Measurements from ENCODE around the gene NFIL3.
"Not testable (repeated sequence)": the region's sequence is repeated elsewhere in the genome, so short reads cannot be mapped to it uniquely, and the experiment has no call there.

The NFIL3 gene

GRCh38 chr9:91382298-91382697 lies 41.3 kb downstream of the NFIL3 start:
- H3K4me1 ChIP-seq (ENCODE audit: control insufficient read depth in 5 of 5, insufficient read depth in 5 of 5, low read length in 5 of 5), result peaks cover 2 to 14% (median 6%) of the 10 kb centered on the region in 5 donors

DNA sequence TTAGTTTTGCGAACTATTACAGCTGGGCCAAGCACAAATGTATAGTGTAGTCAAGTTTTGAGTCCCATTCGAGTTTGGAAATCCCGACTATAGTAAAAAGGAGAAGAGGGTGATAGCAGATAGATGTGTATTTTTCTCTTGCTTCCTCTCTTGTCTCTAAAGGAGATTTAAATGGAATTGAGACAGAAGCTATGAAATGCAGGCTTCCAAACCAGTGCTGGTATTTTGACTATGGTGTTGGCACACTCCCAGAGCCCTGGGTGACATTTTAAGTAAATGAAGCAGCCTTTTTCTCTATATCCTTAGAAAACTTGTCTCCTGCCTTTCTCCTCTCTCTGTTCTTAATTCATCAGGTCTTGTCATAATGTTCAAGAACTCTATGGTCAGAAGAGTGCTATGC lies 44.2 kb downstream of the NFIL3 start:
- H3K4me3 ChIP-seq (ENCODE audit: low read depth in 1 of 5, low read length in 5 of 5), result no peak overlapping the region

More at GRCh38 chr9:91382298-91382697, 41.3 kb downstream of the NFIL3 start:
- Histone ChIP-seq H3K4me3 (ENCODE audit: low read depth in 1 of 5, low read length in 5 of 5) (no peak overlapping the region), H3K9ac (ENCODE audit: low read length in 5 of 5) (no peak overlapping the region), H3K27me3 (ENCODE audit: control insufficient read depth in 5 of 5, insufficient read depth in 4 of 5, low read length in 5 of 5) (no peaks in the 10 kb centered on the region), H3K9me3 (ENCODE audit: control insufficient read depth in 5 of 5, low read length in 5 of 5) (no peaks in the 10 kb centered on the region), H3K36me3 (ENCODE audit: control insufficient read depth in 5 of 5, insufficient read depth in 5 of 5, low read length in 5 of 5) (no peaks in the 10 kb centered on the region), H3K27ac (ENCODE audit: low read depth, low read length) (no peak overlapping the region)

DNA sequence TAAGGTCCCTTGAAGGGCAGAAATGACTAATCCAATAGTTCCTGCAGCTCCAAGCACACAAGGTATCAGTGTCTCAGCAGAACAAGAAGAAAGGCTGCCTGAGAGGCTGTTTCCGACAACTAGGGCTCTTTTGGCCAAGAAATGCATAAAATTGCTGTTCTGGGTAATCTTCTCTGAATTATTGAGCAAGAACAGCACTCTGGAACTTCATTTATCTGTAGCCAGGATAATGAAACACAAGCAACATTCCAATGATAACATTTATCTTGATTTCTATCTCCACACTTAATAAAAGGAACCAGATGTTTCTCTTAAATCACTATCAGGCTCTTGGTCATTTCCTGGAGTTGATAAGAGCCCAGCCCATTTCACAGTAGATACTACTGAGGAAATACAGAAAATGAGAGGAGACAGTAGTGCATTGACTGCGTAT lies 44.9 kb downstream of the NFIL3 start:
- peak overlapping the region in 1 of 5 donors; percentile 3 for H3K9ac ChIP-seq (ENCODE audit: low read length in 5 of 5)
- H3K27me3 ChIP-seq (ENCODE audit: control insufficient read depth in 5 of 5, insufficient read depth in 4 of 5, low read length in 5 of 5), result no peaks in the 10 kb centered on the region
- H3K27ac ChIP-seq (ENCODE audit: low read depth, low read length), result peak overlapping the region; percentile 12
- H3K36me3 ChIP-seq (ENCODE audit: control insufficient read depth in 5 of 5, insufficient read depth in 5 of 5, low read length in 5 of 5), result no peaks in the 10 kb centered on the region
- peaks cover 2 to 16% (median 12%) of the 10 kb centered on the region in 5 donors for H3K4me1 ChIP-seq (ENCODE audit: control insufficient read depth in 5 of 5, insufficient read depth in 5 of 5, low read length in 5 of 5)
- no peaks in the 10 kb centered on the region for H3K9me3 ChIP-seq (ENCODE audit: control insufficient read depth in 5 of 5, low read length in 5 of 5)
- no peak overlapping the region for H3K4me3 ChIP-seq (ENCODE audit: low read depth in 1 of 5, low read length in 5 of 5)

More for the DNA sequence above, 44.2 kb downstream of the NFIL3 start:
- Histone ChIP-seq H3K27me3 (ENCODE audit: control insufficient read depth in 5 of 5, insufficient read depth in 4 of 5, low read length in 5 of 5) (no peaks in the 10 kb centered on the region), H3K9me3 (ENCODE audit: control insufficient read depth in 5 of 5, low read length in 5 of 5) (no peaks in the 10 kb centered on the region), H3K36me3 (ENCODE audit: control insufficient read depth in 5 of 5, insufficient read depth in 5 of 5, low read length in 5 of 5) (no peaks in the 10 kb centered on the region), H3K9ac (ENCODE audit: low read length in 5 of 5) (peak overlapping the region in 1 of 5 donors; percentile 24), H3K27ac (ENCODE audit: low read depth, low read length) (peak overlapping the region; percentile 12), H3K4me1 (ENCODE audit: control insufficient read depth in 5 of 5, insufficient read depth in 5 of 5, low read length in 5 of 5) (peaks cover 2 to 16% (median 12%) of the 10 kb centered on the region in 5 donors)

GRCh38 chr9:91378054-91378453 lies 45.6 kb downstream of the NFIL3 start:
- H3K27me3 ChIP-seq (ENCODE audit: control insufficient read depth in 5 of 5, insufficient read depth in 4 of 5, low read length in 5 of 5); H3K36me3 ChIP-seq (ENCODE audit: control insufficient read depth in 5 of 5, insufficient read depth in 5 of 5, low read length in 5 of 5); H3K4me3 ChIP-seq (ENCODE audit: low read depth in 1 of 5, low read length in 5 of 5); H3K9ac ChIP-seq (ENCODE audit: low read length in 5 of 5); H3K9me3 ChIP-seq (ENCODE audit: control insufficient read depth in 5 of 5, low read length in 5 of 5): not testable (repeated sequence)
- Histone ChIP-seq H3K27ac (ENCODE audit: low read depth, low read length) (peak overlapping the region; percentile 12), H3K4me1 (ENCODE audit: control insufficient read depth in 5 of 5, insufficient read depth in 5 of 5, low read length in 5 of 5) (peaks cover 2 to 16% (median 12%) of the 10 kb centered on the region in 5 donors)

DNA sequence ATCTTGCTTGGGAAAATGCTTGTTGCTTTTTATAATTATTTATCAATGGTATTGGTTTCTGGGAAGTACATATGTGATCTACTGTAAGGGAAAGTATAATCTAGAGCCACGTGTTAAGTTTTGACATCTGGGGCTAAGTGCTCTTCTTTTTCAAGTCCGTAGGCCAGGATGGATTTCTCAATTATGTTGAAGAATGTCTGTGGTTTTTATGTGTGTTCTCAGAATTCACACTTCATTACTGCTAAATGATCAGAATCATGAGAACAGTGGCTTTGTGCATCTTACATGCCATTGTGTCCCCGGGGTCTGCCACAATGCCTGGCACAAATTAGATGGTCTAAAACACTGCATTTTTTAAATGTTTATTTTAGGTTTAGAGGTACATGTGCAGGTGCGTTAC lies 47.4 kb downstream of the NFIL3 start:
- H3K36me3 ChIP-seq (ENCODE audit: control insufficient read depth in 5 of 5, insufficient read depth in 5 of 5, low read length in 5 of 5), result no peaks in the 10 kb centered on the region
- H3K27ac ChIP-seq (ENCODE audit: low read depth, low read length), result no peak overlapping the region
- no peaks in the 10 kb centered on the region for H3K27me3 ChIP-seq (ENCODE audit: control insufficient read depth in 5 of 5, insufficient read depth in 4 of 5, low read length in 5 of 5)
- H3K4me3 ChIP-seq (ENCODE audit: low read depth in 1 of 5, low read length in 5 of 5), result no peak overlapping the region
- H3K9ac ChIP-seq (ENCODE audit: low read length in 5 of 5), result no peak overlapping the region
- H3K4me1 ChIP-seq (ENCODE audit: control insufficient read depth in 5 of 5, insufficient read depth in 5 of 5, low read length in 5 of 5), result peaks cover 2 to 16% (median 12%) of the 10 kb centered on the region in 5 donors
- H3K9me3 ChIP-seq (ENCODE audit: control insufficient read depth in 5 of 5, low read length in 5 of 5), result no peaks in the 10 kb centered on the region

DNA sequence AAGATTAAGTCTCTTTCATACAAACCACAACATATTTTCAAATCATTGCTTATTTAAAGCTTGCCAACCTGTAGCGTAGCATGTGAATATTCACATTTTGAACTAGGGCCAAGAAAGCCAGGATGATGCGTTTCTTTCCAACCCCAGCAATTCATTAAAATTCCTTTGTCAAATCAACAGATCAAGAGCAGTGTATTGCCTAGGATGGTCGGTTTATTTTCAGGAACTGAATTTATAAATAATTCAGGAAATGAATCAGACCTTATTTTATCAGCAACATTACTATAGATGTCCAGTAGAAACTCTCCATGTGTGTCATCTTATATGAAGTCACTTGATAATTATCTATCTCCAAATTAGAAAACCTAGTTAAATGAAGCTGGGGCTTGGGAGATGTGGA lies 48.7 kb downstream of the NFIL3 start:
- no peak overlapping the region for H3K4me3 ChIP-seq (ENCODE audit: low read depth in 1 of 5, low read length in 5 of 5)
- no peaks in the 10 kb centered on the region for H3K36me3 ChIP-seq (ENCODE audit: control insufficient read depth in 5 of 5, insufficient read depth in 5 of 5, low read length in 5 of 5)
- H3K27ac ChIP-seq (ENCODE audit: low read depth, low read length), result no peak overlapping the region
- no peak overlapping the region for H3K9ac ChIP-seq (ENCODE audit: low read length in 5 of 5)
- no peaks in the 10 kb centered on the region for H3K27me3 ChIP-seq (ENCODE audit: control insufficient read depth in 5 of 5, insufficient read depth in 4 of 5, low read length in 5 of 5)
- H3K9me3 ChIP-seq (ENCODE audit: control insufficient read depth in 5 of 5, low read length in 5 of 5), result no peaks in the 10 kb centered on the region
- peaks cover 2 to 16% (median 12%) of the 10 kb centered on the region in 5 donors for H3K4me1 ChIP-seq (ENCODE audit: control insufficient read depth in 5 of 5, insufficient read depth in 5 of 5, low read length in 5 of 5)

GRCh38 chr9:91371894-91372293 lies 51.7 kb downstream of the NFIL3 start:
- Histone ChIP-seq H3K9me3 (ENCODE audit: control insufficient read depth in 5 of 5, low read length in 5 of 5) (no peaks in the 10 kb centered on the region), H3K4me3 (ENCODE audit: low read depth in 1 of 5, low read length in 5 of 5) (no peak overlapping the region), H3K4me1 (ENCODE audit: control insufficient read depth in 5 of 5, insufficient read depth in 5 of 5, low read length in 5 of 5) (peaks cover 0 to 7% (median 2%) of the 10 kb centered on the region in 5 donors), H3K27ac (ENCODE audit: low read depth, low read length) (no peak overlapping the region), H3K36me3 (ENCODE audit: control insufficient read depth in 5 of 5, insufficient read depth in 5 of 5, low read length in 5 of 5) (no peaks in the 10 kb centered on the region), H3K9ac (ENCODE audit: low read length in 5 of 5) (no peak overlapping the region), H3K27me3 (ENCODE audit: control insufficient read depth in 5 of 5, insufficient read depth in 4 of 5, low read length in 5 of 5) (no peaks in the 10 kb centered on the region)

DNA sequence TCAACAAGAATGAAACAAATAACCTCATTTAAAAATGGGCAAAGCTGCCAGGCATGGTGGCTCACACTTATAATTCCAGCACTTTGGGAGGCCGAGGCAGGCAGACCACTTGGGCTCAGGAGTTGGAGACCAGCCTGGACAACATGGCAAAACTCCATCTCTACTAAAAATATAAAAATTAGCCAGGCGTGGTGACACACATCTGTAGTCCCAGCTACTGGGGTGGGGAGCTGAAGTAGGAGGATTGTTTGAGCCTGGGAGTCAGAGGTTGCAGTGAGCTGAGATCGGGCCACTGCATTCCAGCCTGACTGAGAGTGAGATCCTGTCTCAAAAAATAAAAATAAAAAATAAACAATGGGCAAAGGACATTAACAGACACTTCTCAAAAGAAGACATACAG lies 53.6 kb downstream of the NFIL3 start:
- not testable (repeated sequence) for H3K27ac ChIP-seq (ENCODE audit: low read depth, low read length); H3K4me3 ChIP-seq (ENCODE audit: low read depth in 1 of 5, low read length in 5 of 5); H3K9ac ChIP-seq (ENCODE audit: low read length in 5 of 5); H3K9me3 ChIP-seq (ENCODE audit: control insufficient read depth in 5 of 5, low read length in 5 of 5); H3K36me3 ChIP-seq (ENCODE audit: control insufficient read depth in 5 of 5, insufficient read depth in 5 of 5, low read length in 5 of 5); H3K27me3 ChIP-seq (ENCODE audit: control insufficient read depth in 5 of 5, insufficient read depth in 4 of 5, low read length in 5 of 5); H3K4me1 ChIP-seq (ENCODE audit: control insufficient read depth in 5 of 5, insufficient read depth in 5 of 5, low read length in 5 of 5)

DNA sequence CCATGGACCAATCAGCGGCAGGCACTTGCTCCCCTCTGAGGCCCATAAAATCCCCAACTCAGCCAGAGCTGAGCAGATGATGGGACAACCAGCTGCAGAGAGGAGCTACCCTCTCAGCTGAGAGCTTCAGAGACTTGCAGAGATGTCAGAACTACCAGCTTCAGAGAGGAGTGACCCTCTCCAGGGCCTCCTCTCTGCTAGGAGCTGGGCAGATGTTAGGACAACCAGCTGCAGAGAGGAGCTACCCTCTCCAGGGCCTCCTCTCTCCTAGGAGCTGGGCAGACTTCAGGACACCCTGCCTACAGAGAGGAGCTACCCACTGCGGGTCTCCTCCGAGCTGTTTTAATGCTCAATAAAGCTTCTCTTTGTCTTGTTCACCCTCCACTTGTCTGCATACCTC lies 58.9 kb downstream of the NFIL3 start:
- H3K36me3 ChIP-seq (ENCODE audit: control insufficient read depth in 5 of 5, insufficient read depth in 5 of 5, low read length in 5 of 5), result no peaks in the 10 kb centered on the region
- H3K9ac ChIP-seq (ENCODE audit: low read length in 5 of 5), result no peak overlapping the region
- no peak overlapping the region for H3K27ac ChIP-seq (ENCODE audit: low read depth, low read length)
- H3K9me3 ChIP-seq (ENCODE audit: control insufficient read depth in 5 of 5, low read length in 5 of 5), result no peaks in the 10 kb centered on the region
- no peak overlapping the region for H3K4me3 ChIP-seq (ENCODE audit: low read depth in 1 of 5, low read length in 5 of 5)
- H3K27me3 ChIP-seq (ENCODE audit: control insufficient read depth in 5 of 5, insufficient read depth in 4 of 5, low read length in 5 of 5), result no peaks in the 10 kb centered on the region
- H3K4me1 ChIP-seq (ENCODE audit: control insufficient read depth in 5 of 5, insufficient read depth in 5 of 5, low read length in 5 of 5), result peaks cover 0 to 22% (median 18%) of the 10 kb centered on the region in 5 donors

DNA sequence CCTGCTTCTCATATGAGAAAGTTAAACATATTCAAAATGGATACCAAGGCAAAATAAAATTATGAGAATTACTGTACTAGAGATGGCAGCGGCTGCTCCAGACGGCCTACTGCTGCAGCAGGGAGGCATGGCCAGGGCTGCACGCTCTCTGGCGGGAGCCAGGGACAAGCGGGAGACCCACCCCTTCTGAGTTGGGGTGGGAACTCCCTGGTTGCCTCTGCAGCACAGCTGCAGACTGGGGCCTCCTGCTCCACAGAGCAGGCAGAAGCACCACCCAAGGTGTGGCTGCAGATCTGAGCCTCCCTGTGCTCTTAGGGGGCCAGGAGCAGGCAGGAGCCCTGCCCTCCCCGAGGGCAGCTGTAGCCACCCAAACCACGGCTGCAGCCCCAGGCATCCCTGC lies 59.6 kb downstream of the NFIL3 start:
- H3K9ac ChIP-seq (ENCODE audit: low read length in 5 of 5), result no peak overlapping the region
- no peaks in the 10 kb centered on the region for H3K36me3 ChIP-seq (ENCODE audit: control insufficient read depth in 5 of 5, insufficient read depth in 5 of 5, low read length in 5 of 5)

More for the DNA sequence above, 59.6 kb downstream of the NFIL3 start:
- Histone ChIP-seq H3K4me3 (ENCODE audit: low read depth in 1 of 5, low read length in 5 of 5) (no peak overlapping the region), H3K27ac (ENCODE audit: low read depth, low read length) (no peak overlapping the region), H3K9me3 (ENCODE audit: control insufficient read depth in 5 of 5, low read length in 5 of 5) (no peaks in the 10 kb centered on the region), H3K27me3 (ENCODE audit: control insufficient read depth in 5 of 5, insufficient read depth in 4 of 5, low read length in 5 of 5) (no peaks in the 10 kb centered on the region), H3K4me1 (ENCODE audit: control insufficient read depth in 5 of 5, insufficient read depth in 5 of 5, low read length in 5 of 5) (peaks cover 0 to 27% (median 21%) of the 10 kb centered on the region in 5 donors)

All from subcutaneous abdominal adipose tissue (tissue), 5 donors.